SK-N-SH (cell line): ENCODE data around the gene DCUN1D3. TPM values are rescaled to one million over a fixed set of nuclear protein-coding genes. Genes with fewer than 3 reads are reported as not detected.

ENCODE experiments used
- CTCF ChIA-PET: fragments of 300-600, 350-600 bp; formaldehyde crosslinking; extraction: SDS; loops from one replicate; lab custom pipeline; 2021; lab: Yijun Ruan, JAX
- POLR2A ChIA-PET: fragments of 350-600 bp; sonication (Branson Sonifier 250); formaldehyde crosslinking; extraction: SDS; loops from one replicate; lab custom pipeline; 2020; ENCODE audit warnings: antibody characterized with exemption, inconsistent platforms; lab: Yijun Ruan, JAX
- DNase-seq: peaks from one replicate; pipeline ENCODE4 v3.0.0; 2012
- H2AFZ ChIP-seq: fragments of 200-600 bp; sonication (generic); 2 replicates; pipeline ENCODE4 v1.8.1; 2016; ENCODE audit warnings: antibody characterized with exemption, mild to moderate bottlenecking, low read depth
- H3F3A ChIP-seq: fragments of 200-600 bp; sonication (generic); replicated peaks from 2 replicates; pipeline ENCODE3; 2016; ENCODE audit warnings: antibody characterized with exemption, mild to moderate bottlenecking; ENCODE audit not compliant: insufficient read depth
- H3K27ac ChIP-seq, 2 experiments: fragments of 200-500 bp in 1 of 2; fragments of 200-600 bp in 1 of 2; sonication (Bioruptor generic) in 1 of 2; sonication (generic), shearing (Covaris generic) in 1 of 2; 2 replicates each; pipeline versions ENCODE4 v1.5.1 to v1.6.1; 2014 to 2016; ENCODE audit warnings: low read depth in 2 of 2, inconsistent platforms in 1 of 2, low read length in 1 of 2, mild to moderate bottlenecking in 1 of 2, mixed read lengths in 1 of 2
- H3K27me3 ChIP-seq: fragments of 200-600 bp; sonication (generic), shearing (Covaris generic); 2 replicates; pipeline ENCODE4 v1.6.1; 2016; ENCODE audit warnings: mixed run types; ENCODE audit not compliant: insufficient read depth
- H3K36me3 ChIP-seq, 2 experiments: fragments of 200-500 bp in 1 of 2; fragments of 200-600 bp in 1 of 2; sonication (Bioruptor generic) in 1 of 2; sonication (generic) in 1 of 2; replicated peaks in 1 of 2; 2 replicates each; pipeline versions ENCODE3 to v1.5.1; 2014 to 2016; ENCODE audit warnings: low read length in 1 of 2, mild to moderate bottlenecking in 1 of 2; ENCODE audit not compliant: insufficient read depth in 2 of 2, control insufficient read depth in 1 of 2
- H3K4me1 ChIP-seq, 2 experiments: fragments of 200-500 bp in 1 of 2; fragments of 200-600 bp in 1 of 2; sonication (Bioruptor generic) in 1 of 2; sonication (generic), shearing (Covaris generic) in 1 of 2; 2 replicates each; pipeline versions ENCODE4 v1.5.1 to v1.6.1; 2014 to 2016; ENCODE audit warnings: low read depth in 1 of 2, low read length in 1 of 2, mixed run types in 1 of 2; ENCODE audit not compliant: insufficient read depth in 2 of 2, control insufficient read depth in 1 of 2
- H3K4me2 ChIP-seq: fragments of 200-600 bp; sonication (generic), shearing (Covaris generic); 2 replicates; pipeline ENCODE4 v1.6.1; 2017; ENCODE audit warnings: mixed run types
- H3K4me3 ChIP-seq, 2 experiments: fragments of 200-500 bp in 1 of 2; fragments of 200-600 bp in 1 of 2; sonication (Bioruptor generic) in 1 of 2; sonication (generic), shearing (Covaris generic) in 1 of 2; 2 replicates each; pipeline versions ENCODE4 v1.5.1 to v1.8.1; 2014 to 2016; ENCODE audit warnings: low read depth in 2 of 2, inconsistent platforms in 1 of 2, low read length in 1 of 2, mild to moderate bottlenecking in 1 of 2, mixed read lengths in 1 of 2, moderate library complexity in 1 of 2
- H3K79me2 ChIP-seq: fragments of 200-600 bp; sonication (generic); 2 replicates; pipeline ENCODE4 v1.8.1; 2017; ENCODE audit warnings: mild to moderate bottlenecking; ENCODE audit not compliant: insufficient read depth
- H3K9ac ChIP-seq: fragments of 200-600 bp; sonication (generic); 2 replicates; pipeline ENCODE4 v1.6.1; 2017; ENCODE audit warnings: mixed run types
- H3K9me2 ChIP-seq: fragments of 200-600 bp; sonication (generic); 2 replicates; pipeline ENCODE4 v1.6.1; 2017; ENCODE audit warnings: mixed run types
- H3K9me3 ChIP-seq: fragments of 200-600 bp; sonication (generic); 2 replicates; pipeline ENCODE4 v1.6.1; 2017; ENCODE audit warnings: mixed run types, mild to moderate bottlenecking, moderate library complexity
- H4K20me1 ChIP-seq: fragments of 200-600 bp; sonication (generic); 2 replicates; pipeline ENCODE4 v1.6.1; 2017; ENCODE audit warnings: mild to moderate bottlenecking, mixed run types; ENCODE audit not compliant: insufficient read depth
- CTCF ChIP-seq: fragments of 200-600 bp; sonication (generic); IDR thresholded peaks from 2 replicates; pipeline ENCODE4 v1.6.1; 2017; ENCODE audit warnings: antibody characterized with exemption, mild to moderate bottlenecking, moderate library complexity
- GATA2 ChIP-seq: sonication (generic); formaldehyde crosslinking; IDR thresholded peaks from 2 replicates; pipeline ENCODE4 v1.5.0; 2020; ENCODE audit warnings: mild to moderate bottlenecking, missing genetic modification reagents
- MAX ChIP-seq: IDR thresholded peaks from 2 replicates; pipeline ENCODE4 v1.4.0; 2012; ENCODE audit warnings: low read depth
- MEF2A ChIP-seq: IDR thresholded peaks from 2 replicates; pipeline ENCODE4 v1.4.0; 2012; ENCODE audit warnings: low read depth, borderline replicate concordance
- MXI1 ChIP-seq: IDR thresholded peaks from 2 replicates; pipeline ENCODE4 v1.6.1; 2012; ENCODE audit warnings: mild to moderate bottlenecking, low read depth, low read length, improper control_type of control experiment
- POLR2AphosphoS5 ChIP-seq: IDR thresholded peaks from 2 replicates; pipeline ENCODE4 v1.6.1; 2012; ENCODE audit warnings: low read depth, low read length
- TCF12 ChIP-seq: IDR thresholded peaks from 2 replicates; pipeline ENCODE4 v1.4.0; 2012
- YY1 ChIP-seq: IDR thresholded peaks from 2 replicates; pipeline ENCODE4 v1.4.0; 2012; ENCODE audit warnings: low read depth, mild to moderate bottlenecking
- WGBS: methylation state at CpG from one replicate; pipeline ENCODE4 v1.1.6; 2017; ENCODE audit warnings: low lambda C conversion rate; 5-methylcytosine and 5-hydroxymethylcytosine counted together
- polyA plus RNA-seq, 3 experiments: library from polyadenylated mRNA; depleted of rRNA; stranded (reverse); fragments of >200 nt; gene quantifications; 2 replicates each; pipeline ENCODE4 v1.2.3, GENCODE V29; 2012
- TF ChIP-seq, protein P1 (sequence below): IDR thresholded peaks from 2 replicates; pipeline ENCODE4 v1.6.1; 2012; ENCODE audit warnings: mild to moderate bottlenecking, low read depth, low read length, moderate library complexity
- TF ChIP-seq, protein P2 (sequence below): fragments of 150-350 bp; IDR thresholded peaks from 2 replicates; pipeline ENCODE4 v1.6.1; 2017; ENCODE audit warnings: antibody characterized with exemption, low read length, low read depth, borderline replicate concordance

DCUN1D3 gene
- polyA plus RNA-seq, 1 of the 3 experiments (the other 2 are of a cell fraction): 4.7 TPM

DNA sequence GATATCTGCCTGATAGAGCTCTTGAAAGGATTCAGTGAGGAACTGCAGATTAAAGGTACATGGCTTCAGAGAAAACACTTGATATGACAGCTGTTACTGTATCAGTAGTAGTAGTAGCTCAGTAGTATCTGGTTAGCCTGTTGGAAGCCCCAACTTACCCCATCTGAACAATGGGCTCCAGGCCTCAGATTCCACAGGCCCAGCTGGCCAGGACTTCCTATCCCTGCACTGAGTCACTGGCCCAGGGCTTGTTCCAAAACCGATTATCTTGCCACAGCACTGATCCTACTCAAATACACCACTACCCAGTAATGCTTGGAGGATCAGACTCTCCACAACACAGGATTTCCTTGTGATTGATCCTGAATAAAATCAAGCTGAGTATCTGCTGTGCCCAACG, 32.6 kb downstream of the DCUN1D3 start:
- Histone ChIP-seq H3K9ac (no peak overlapping the region), H3K36me3 (no peaks in the 10 kb centered on the region), H3K79me2 (peaks cover 84% of the 10 kb centered on the region), H3F3A (peaks cover 21% of the 10 kb centered on the region), H3K4me3 (no peak overlapping the region), H3K9me3 (no peaks in the 10 kb centered on the region), H3K4me2 (no peak overlapping the region), H3K27ac (peak overlapping the region in 1 of 2 experiments; percentile 25; a peak in 2 of 4 replicates), H4K20me1 (no peaks in the 10 kb centered on the region), H3K27me3 (no peaks in the 10 kb centered on the region), H2AFZ (no peak overlapping the region), H3K9me2 (no peaks in the 10 kb centered on the region), H3K4me1 (peaks cover 36 to 41% of the 10 kb centered on the region in 2 experiments)
- DNase-seq: no peak
- CTCF ChIA-PET: interaction anchor here (1.0 to 4.8 kb wide), 2 partner anchors 11 to 18 kb away, joined by 3 to 23 read pairs; no protein-coding TSS in a partner anchor
- TF ChIP-seq, protein P1, sequence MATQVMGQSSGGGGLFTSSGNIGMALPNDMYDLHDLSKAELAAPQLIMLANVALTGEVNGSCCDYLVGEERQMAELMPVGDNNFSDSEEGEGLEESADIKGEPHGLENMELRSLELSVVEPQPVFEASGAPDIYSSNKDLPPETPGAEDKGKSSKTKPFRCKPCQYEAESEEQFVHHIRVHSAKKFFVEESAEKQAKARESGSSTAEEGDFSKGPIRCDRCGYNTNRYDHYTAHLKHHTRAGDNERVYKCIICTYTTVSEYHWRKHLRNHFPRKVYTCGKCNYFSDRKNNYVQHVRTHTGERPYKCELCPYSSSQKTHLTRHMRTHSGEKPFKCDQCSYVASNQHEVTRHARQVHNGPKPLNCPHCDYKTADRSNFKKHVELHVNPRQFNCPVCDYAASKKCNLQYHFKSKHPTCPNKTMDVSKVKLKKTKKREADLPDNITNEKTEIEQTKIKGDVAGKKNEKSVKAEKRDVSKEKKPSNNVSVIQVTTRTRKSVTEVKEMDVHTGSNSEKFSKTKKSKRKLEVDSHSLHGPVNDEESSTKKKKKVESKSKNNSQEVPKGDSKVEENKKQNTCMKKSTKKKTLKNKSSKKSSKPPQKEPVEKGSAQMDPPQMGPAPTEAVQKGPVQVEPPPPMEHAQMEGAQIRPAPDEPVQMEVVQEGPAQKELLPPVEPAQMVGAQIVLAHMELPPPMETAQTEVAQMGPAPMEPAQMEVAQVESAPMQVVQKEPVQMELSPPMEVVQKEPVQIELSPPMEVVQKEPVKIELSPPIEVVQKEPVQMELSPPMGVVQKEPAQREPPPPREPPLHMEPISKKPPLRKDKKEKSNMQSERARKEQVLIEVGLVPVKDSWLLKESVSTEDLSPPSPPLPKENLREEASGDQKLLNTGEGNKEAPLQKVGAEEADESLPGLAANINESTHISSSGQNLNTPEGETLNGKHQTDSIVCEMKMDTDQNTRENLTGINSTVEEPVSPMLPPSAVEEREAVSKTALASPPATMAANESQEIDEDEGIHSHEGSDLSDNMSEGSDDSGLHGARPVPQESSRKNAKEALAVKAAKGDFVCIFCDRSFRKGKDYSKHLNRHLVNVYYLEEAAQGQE: no peak
- TF ChIP-seq TCF12 (no peak), GATA2 (CRISPR knock-in tag) (no peak), MXI1 (no peak), MAX (no peak), POLR2AphosphoS5 (no peak), MEF2A (no peak), CTCF (no peak), YY1 (no peak)
- TF ChIP-seq, protein P2, sequence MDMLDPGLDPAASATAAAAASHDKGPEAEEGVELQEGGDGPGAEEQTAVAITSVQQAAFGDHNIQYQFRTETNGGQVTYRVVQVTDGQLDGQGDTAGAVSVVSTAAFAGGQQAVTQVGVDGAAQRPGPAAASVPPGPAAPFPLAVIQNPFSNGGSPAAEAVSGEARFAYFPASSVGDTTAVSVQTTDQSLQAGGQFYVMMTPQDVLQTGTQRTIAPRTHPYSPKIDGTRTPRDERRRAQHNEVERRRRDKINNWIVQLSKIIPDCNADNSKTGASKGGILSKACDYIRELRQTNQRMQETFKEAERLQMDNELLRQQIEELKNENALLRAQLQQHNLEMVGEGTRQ: no peak
- POLR2A ChIA-PET: interaction anchor here (2.1 kb wide), 1 partner anchor 32 kb away, joined by 7 read pairs; the partner anchor contains the start of gene DCUN1D3
- WGBS: 73% methylated on average over 2 of the region's 2 CpGs
